Measurements from ENCODE around the gene KCNJ2.

The KCNJ2 gene

GRCh38 chr17:70205401-70205800 lies 36.1 kb downstream of the KCNJ2 start:
- no peak for DNase-seq (ENCODE audit: low read depth)

- DNase-seq (ENCODE audit: low read depth), result no peak
Observed at GRCh38 chr17:70206361-70207010, 37.2 kb downstream of the KCNJ2 start.

- DNase-seq (ENCODE audit: low read depth), result no peak
Observed at GRCh38 chr17:70207184-70207583, 37.9 kb downstream of the KCNJ2 start.

GRCh38 chr17:70208080-70208794 lies 38.9 kb downstream of the KCNJ2 start:
- no peak for DNase-seq (ENCODE audit: low read depth)

GRCh38 chr17:70208825-70209555 lies 39.7 kb downstream of the KCNJ2 start:
- DNase-seq (ENCODE audit: low read depth), result no peak

GRCh38 chr17:70215656-70216055 lies 46.3 kb downstream of the KCNJ2 start:
- no peak for DNase-seq (ENCODE audit: low read depth)

GRCh38 chr17:70217571-70217970 lies 48.2 kb downstream of the KCNJ2 start:
- no peak for DNase-seq (ENCODE audit: low read depth)

GRCh38 chr17:70225276-70225675 lies 55.9 kb downstream of the KCNJ2 start:
- DNase-seq (ENCODE audit: low read depth), result no peak

All from activated gamma-delta T cell treated with anti-CD3 and anti-CD28 coated beads, Interleukin-2, amount 50 U/mL, for 16 hours (primary cell).